Fibroblast of skin of abdomen (primary cell): ENCODE data around the gene ZNF287. TPM values are rescaled to one million over a fixed set of nuclear protein-coding genes. Genes with fewer than 3 reads are reported as not detected.
"Not testable (repeated sequence)": the region's sequence is repeated elsewhere in the genome, so short reads cannot be mapped to it uniquely, and the experiment has no call there.

ENCODE experiments used
- DNase-seq: peaks from one replicate; pipeline ENCODE4 v3.0.0-alpha.2; 2013
- polyA plus RNA-seq, 2 experiments: library from polyadenylated mRNA; unstranded; fragments of 120-200 nt; gene quantifications; one replicate each; pipeline ENCODE4 v1.2.1, GENCODE V29; 2013; ENCODE audit not compliant: insufficient read length in 2 of 2

Gene ZNF287
- polyA plus RNA-seq (2013, experiment 1 of 2; ENCODE audit: insufficient read length), result 8.0 TPM
- polyA plus RNA-seq (2013, experiment 2 of 2; ENCODE audit: insufficient read length), result 6.5 TPM

GRCh38 chr17:16568541-16569357 lies at the start of gene ZNF287:
Gene ZNF287, minus strand, starts transcription at chr17:16569204. Its CDS starts 1,473 bp downstream, at chr17:16567731.
- peak; percentile 89 for DNase-seq

DNA sequence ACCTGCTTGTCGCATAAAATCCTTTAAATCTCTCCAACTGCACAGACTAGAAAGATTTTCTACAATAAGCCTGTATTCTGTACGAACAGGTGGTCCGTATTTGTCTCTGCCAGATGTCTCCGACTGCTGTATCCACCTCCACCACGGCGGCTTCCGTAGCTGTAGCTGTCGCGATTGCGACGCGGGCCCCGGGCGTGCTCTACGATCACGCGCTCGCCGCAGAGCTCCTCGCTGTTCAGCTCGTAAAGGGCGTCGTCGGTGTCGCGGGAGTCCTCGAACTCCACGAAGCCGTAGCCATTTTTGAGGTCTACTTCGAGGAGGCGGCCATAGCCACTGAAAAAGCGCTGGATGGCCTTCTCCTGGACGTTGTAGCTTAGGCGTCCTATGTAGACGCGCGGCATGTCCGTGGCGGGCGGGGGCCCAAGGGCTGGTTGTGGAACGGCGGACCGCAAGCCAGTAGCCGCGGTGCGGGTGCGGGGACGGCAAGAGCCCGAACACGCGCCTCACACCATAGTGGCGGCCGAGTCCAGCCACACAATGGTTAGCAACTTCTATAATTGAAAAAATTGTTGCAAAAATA lies 48.6 kb upstream of the ZNF287 start:
- DNase-seq, result no peak

- no peak for DNase-seq
These were observed 30.5 kb upstream of the ZNF287 start for GRCh38 chr17:16599537-16599936.

DNA sequence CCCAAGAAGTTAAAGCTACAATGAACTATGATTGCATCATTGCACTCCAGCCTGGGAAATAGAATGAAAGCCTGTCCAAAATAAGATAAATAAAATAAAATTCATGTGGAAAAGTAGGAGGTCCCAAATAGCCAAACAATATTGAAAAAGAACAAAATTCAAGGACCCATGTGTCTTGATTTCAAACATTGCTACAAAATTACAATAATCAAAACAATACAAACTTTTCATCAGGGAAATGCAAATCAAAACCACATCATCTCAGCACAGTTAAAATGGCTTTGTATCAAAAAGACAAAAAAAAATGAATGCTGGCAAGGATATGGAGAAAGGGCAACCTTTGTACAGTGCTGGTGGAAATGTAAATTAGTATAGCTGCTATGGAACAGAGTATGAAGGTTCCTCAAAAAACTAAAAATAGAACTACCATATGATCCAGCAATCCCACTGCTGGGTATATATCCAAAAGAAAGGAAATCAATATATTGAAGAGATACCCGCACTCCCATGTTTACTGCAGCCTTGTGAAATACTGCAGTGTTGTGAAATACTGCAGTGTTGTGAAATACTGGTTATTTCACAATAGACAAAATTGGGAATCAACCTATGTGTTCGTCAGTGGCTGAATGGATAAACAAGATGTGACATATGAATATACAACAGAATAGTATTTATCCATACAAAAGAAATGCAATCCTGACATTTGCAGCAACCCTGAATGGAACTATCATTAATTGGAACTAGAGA lies 24.5 kb upstream of the ZNF287 start:
- DNase-seq, result no peak

DNA sequence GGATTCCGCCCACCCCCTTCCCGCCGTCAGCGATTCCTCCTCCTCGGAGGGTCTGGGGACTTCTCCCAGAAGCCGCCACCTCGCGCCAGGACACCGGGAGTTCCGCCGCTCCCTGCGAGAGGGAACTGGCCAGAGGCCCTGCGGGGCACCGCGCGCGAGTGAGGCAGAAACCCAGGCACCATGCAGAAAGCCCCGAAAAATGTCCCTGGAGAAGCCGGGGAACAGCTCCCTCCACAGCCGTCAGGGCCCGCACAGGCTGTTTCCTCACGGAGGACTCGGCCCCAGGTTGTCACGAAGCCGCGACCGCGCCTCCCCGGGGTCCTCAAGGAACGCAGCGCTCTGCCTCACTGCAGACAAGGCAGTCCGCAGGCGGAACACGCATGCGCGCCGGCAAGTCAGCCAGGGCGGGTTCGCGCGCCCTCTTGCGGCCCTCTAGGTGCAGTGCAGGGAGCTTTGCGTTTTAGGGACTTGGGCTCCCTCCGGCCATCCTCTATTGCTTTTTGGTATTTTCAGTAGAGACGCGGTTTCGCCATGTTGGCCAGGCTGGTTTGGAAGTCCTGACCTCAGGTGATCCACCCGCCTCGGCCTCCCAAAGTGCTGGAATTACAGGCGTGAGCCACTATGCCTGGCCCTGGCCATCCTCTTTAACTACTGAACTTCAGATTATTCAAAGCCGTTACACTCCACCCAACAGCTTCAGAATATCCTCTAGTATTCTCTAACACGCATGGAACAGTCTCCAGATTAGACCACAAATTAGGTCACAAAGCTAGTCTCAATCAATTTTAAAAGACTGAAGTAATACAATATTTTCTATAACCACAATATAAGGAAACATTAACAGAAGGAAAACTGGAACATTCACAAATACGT lies 20.3 kb upstream of the ZNF287 start:
- DNase-seq, result peak; percentile 83

GRCh38 chr17:16585796-16586195 lies 16.8 kb upstream of the ZNF287 start:
- DNase-seq, result no peak

- DNase-seq, result peak; percentile 83
These were observed 15.4 kb upstream of the ZNF287 start for GRCh38 chr17:16584273-16584995.

DNA sequence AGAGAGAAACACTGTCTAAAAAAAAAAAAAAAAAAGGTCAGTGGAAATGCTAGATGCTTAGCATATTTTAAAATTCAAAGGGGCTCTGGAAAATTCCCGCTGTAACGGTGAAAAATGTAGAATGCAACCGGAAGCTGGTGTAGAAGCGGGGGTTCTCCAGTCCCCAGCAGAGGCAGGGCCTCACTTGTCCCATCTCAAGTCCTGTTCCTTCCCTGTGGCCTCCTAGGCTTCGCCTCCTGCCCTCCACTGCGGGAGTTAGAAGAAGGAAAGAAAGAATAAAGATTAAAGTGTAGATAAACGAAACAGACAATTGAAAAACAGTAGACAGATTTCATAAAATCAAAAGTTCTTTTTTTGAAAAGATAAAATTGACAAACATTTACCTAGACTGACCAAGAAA lies 14.8 kb upstream of the ZNF287 start:
- DNase-seq, result no peak

DNA sequence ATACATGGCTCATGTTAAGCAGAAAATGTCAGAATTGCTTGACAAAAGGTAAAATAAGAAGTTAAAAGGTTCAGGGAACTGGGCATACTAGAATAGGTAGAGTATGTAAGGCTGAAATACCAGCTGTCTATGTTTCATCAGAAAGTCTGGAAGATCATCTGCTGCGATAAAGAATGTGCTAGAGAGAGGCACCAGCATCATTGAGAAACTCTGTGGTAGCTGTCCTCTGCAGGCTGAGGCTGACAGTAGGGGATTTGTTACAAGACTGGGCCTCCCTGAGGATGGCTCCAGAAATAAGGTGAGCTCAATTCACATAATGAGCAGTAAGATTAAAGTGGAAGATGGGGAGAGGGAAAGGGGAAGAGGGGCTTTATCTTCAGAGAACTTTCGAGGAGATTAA lies 4.5 kb upstream of the ZNF287 start:
- DNase-seq, result no peak

GRCh38 chr17:16569358-16569712 lies 331 bp upstream of the ZNF287 start:
- no peak for DNase-seq

DNA sequence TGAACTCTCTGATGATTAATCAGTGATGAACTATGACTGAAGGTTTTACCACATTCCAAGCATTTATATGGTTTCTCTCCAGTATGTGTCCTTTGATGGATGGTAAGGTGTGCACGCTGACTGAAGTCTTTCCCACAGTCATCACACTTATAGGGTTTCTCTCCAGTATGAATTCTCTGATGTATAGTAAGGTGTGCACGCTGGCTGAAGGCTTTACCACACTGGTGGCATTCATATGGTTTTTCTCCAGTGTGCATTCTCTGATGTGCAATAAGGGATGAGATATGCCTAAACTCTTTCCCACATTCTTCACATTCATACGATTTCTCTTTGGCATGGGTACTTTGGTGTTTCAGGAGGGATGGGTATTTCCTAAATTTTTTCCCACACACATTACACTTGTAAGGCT lies 16.4 kb downstream of the ZNF287 start:
- no peak for DNase-seq

DNA sequence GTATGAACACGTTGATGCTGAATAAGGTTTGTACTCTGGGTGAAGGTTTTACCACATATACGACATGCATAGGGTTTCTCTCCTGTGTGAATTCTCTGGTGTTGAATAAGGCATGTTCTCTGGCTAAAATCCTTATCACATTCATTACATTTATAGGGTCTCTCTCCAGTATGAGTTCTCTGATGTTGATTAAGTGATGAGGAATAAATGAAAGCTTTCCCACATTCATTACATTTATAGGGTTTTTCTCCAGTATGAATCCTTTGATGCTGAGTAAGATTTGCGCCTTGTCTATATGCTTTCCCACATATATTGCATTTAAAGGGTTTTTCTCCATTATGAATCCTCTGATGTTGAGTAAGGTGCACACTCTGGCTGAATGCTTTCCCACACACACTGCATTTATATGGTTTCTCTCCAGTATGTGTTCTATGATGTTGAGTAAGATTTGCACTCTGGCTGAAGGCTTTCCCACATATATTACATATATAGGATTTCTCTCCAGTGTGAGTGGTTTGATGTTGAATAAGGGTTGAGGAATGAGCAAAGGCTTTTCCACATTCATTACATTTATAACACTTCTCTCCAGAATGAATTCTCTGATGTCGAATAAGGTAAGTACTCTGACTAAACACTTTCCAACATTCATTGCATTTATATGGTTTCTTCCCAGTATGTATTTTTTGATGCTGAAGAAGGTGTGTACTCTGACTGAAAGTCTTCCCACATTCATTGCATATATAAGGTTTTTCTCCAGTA lies 16.9 kb downstream of the ZNF287 start:
- DNase-seq, result no peak

- no peak for DNase-seq
These were observed 31.9 kb downstream of the ZNF287 start for GRCh38 chr17:16537130-16537458.

GRCh38 chr17:16534236-16534635 lies 34.8 kb downstream of the ZNF287 start:
- DNase-seq, result no peak

DNA sequence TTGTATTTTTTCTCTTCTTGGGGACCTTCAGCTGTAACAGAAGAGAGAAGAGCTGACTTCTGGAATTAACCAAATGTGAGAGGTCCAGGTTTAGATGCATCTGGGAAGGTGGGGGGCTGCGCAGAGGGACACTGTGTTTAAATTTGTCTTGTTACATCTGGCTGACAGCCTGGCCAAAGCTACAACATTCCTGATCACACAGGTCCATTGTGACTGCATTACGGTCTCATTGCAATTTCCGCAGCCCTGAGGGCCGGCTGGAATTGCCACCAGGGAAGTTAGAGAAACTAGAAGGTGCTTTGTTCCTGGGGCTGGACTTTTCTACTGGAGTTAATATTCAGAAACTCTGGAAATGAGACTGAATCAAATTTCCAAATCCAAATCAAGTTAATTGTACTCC lies 39.1 kb downstream of the ZNF287 start:
- no peak for DNase-seq

DNA sequence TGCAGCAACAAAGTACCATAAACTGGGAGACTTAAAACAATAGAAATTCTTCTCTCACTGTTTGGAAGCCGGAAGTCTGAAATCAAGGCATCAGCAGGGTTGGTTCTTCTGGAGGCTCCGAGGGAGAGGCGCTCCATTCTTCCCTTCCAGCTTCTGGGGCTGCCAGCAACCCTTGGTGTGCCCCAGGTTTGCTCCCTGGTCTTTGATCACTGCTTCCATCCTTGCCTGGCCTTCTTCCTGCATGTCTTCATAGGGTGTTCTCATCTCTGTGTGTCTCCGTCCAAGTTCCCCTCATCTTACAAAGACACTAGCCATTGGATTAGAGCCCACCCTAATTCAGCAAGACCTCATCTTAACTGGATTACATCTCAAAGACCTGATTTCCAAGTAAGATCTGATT lies 41.7 kb downstream of the ZNF287 start:
- DNase-seq, result no peak

GRCh38 chr17:16525556-16525955 lies 43.4 kb downstream of the ZNF287 start:
- not testable (repeated sequence) for DNase-seq

DNA sequence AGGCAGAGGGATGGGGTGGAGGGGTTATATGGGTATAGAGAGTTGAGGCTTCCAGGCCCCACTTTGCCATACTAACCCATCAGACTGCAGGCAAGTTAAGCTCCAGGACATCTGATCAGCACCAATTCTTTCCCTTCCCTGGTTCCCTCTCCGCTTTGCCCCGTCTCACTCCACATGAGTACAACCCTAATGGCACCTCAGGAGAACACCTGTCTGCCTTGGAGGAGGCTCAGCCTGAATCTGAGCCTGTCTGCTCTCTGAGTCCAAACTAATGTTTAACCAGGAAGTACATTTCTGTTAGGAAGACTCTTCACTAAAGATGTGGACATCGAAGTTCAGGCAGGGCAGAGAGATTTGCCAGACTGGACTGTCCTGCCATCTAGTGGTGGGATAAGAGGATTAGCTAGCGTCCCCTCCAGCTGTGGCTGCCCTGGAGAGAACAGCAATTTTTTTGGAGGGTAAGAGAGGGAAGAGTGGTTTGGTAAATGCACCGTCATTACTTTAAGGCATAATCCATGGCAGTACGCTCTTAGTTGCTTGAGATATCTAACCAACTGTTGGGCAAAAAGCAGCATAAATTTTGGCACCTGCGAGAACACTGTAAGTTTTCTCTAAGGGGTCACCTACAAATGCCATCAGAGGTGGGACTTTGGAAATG lies 47.8 kb downstream of the ZNF287 start:
- DNase-seq, result peak; percentile 87

DNA sequence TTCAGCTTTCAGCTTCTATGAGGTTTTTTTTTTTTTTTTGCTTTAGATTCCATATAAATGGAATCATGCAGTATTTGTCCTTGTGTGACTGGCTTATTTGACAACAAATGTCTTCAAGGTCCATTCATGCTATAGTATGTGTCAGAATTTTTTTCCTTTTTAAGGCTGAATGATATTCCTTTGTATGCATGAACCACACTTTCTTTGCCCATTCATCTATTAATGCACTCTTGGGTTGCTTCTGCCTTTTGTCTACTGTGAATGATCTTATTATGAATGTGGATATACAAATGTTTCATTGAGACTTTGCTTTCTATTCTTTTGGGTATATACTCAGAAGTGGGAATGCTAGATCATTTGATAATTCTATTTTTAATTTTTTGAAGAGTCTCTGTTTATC lies 50.0 kb downstream of the ZNF287 start:
- no peak for DNase-seq

DNA sequence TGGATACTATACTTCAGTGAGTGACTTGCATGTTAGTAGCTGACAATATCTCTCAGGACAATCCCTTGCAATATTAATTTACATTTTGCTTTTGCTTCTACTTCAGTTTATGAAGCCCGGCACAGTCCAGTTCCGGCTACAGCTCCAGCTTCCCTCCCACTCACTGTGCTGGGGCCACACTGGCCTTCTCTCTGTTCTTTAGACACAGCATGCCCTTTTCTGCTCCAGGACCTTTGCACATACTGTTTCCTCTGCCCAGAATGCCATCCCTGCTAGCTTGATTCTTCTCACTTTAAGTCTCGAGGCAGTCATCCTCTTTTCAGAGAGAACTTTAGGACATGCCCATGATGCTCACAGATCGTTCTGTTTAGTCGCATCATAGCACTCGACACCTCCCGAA lies 51.5 kb downstream of the ZNF287 start:
- no peak for DNase-seq
